HPDE6-E6E7 (cell line): Measurements from ENCODE around the gene NF2.

Experiments
- DNase-seq: peaks from one replicate; pipeline ENCODE4 v3.0.0; 2011; ENCODE audit warnings: missing footprints; ENCODE audit errors: extremely low spot score

Gene NF2

GRCh38 chr22:29631725-29632124, 28.3 kb downstream of the NF2 start:
- DNase-seq: no peak

- DNase-seq: no peak
Observed at GRCh38 chr22:29632672-29633071, 29.2 kb downstream of the NF2 start.

GRCh38 chr22:29633514-29634312, 30.3 kb downstream of the NF2 start:
- no peak for DNase-seq

DNA sequence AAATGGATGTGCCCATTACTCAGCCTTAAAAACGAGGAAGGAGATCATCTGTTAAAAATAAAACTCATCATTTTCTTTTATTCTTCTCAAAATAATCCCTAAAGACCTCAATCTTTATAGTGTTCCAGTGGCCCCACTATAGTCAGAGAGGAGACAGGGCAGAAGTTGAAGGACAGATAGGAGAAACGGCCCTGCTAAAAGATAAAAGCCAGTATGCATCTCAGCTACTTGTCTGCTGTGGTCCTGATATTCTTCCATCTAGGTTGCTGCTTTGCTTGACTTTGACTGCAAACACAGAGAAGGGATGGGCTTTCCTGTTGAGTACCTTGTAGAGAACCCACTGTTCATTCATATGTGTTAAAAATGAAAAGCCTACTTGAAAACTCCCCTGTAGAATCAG, 31.4 kb downstream of the NF2 start:
- DNase-seq: no peak

GRCh38 chr22:29635734-29636357, 32.4 kb downstream of the NF2 start:
- DNase-seq: peak; percentile 31

- no peak for DNase-seq
Observed at GRCh38 chr22:29636751-29637150, 33.3 kb downstream of the NF2 start.

GRCh38 chr22:29637181-29637580, 33.7 kb downstream of the NF2 start:
- no peak for DNase-seq

DNA sequence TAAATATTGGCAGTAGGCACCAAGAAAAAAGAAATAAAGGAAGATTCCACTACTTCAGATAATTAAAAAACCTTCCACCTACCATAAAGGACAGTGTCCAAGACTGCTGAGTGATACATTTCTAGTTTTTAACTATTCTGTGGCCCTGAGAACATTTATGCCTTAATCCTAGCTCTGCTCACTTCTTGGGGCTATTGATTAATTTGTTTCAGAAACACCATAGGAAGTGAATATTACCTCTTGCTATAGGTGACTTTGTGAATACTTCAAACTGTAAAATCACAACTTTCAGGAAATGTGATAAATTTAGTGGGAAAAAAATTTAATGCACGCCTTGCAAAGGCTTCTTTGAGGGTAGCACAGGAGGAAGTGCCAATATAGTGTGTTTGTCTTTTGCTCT, 35.2 kb downstream of the NF2 start:
- DNase-seq: no peak

GRCh38 chr22:29639096-29639495, 35.7 kb downstream of the NF2 start:
- DNase-seq: no peak

DNA sequence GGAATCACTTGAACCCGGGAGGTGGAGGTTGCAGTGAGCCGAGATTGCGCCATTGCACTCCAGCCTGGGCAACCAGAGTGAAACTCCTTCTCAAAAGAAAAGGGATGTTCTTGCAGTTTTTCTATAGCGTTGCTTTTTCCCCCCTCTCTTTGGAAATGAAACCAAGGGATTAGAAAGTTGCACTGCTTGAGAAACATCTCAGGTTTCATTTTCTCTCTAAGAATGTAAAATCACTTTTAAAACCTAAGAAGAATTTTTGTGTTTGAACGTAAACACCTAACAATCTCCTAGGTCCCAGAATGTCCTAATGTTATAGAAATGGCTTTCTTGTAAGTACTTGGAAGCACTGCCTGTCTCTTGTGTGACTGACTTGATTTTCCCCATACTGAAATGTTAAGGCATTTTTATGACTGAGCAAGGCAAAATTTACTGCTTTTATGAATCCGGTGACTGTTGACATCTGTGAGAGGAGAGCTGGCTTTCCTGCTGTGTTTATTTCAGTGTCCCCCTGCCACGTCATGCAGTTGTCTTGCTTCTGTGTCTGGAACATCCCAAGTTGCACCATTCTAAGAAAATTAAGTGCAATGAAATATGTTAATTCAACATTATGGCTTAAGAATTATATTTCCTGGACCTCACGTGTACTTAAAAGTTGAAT, 37.7 kb downstream of the NF2 start:
- no peak for DNase-seq

DNA sequence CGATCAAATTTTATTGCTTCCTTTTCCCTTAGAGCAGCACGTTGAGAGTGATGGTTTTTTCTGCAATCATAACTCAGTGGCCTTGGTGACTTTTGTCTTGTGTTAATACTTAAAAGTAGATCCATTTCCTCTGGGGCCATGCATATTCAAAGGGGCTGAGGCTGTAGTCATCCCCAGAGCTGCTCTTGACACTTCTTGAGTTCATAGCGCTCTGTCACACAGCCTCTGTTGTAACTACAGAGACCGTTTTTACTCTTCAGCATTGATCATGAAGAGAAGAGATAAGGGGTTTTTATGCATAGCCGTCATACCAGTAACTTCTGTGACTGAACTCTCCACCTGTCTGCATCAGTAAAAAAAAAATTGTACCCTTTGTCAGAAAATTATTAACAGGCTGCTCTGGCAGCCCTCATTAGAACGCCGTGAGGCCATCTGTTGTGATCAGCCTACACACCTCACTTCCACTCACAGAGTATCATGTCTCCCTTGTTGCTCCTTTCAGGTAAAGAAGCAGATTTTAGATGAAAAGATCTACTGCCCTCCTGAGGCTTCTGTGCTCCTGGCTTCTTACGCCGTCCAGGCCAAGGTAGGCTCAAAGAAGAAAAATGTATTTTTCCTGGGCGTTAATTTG, 38.4 kb downstream of the NF2 start:
- DNase-seq: no peak

DNA sequence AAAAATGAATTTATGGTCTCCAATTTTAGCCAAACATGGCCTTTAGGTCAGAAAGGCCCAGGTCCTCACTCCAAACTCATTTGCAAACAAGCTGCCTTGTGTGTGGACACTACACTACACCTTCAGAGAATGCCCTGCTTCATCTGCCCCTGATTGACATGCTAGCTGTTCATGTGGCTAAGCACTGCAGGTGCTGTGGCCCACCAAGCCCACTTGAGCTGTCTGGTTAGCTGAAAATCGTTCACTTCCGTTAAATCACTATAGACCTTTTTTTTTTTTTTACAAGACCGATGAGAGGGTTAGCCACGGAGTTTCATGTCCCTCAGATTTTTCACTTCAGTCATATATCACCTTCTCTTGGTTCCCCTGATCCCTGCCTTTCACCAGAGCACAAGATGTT, 39.3 kb downstream of the NF2 start:
- DNase-seq: no peak

- no peak for DNase-seq
Observed at GRCh38 chr22:29647954-29648737, 44.7 kb downstream of the NF2 start.

GRCh38 chr22:29650370-29650769, 46.9 kb downstream of the NF2 start:
- DNase-seq: no peak

DNA sequence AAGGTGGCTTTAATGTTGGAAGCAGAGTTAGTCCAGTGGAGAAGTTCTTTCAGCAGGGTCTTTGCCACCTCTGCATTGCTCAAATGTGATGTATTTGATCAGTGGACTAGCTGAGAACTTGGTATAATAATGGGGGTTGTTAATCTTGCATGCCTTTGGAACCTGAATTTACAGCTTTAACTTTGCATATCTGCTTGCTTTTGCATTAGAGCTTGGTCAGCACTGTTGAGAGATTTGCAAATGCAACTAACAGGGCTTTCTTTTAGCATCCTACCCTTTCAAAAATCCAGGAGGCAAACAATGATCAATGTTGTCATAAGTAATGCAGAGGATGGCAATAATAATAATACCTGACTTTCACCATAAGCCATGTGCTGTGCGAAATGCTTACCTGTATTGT, 48.2 kb downstream of the NF2 start:
- DNase-seq: no peak

GRCh38 chr22:29654420-29654819, 51.0 kb downstream of the NF2 start:
- DNase-seq: no peak

DNA sequence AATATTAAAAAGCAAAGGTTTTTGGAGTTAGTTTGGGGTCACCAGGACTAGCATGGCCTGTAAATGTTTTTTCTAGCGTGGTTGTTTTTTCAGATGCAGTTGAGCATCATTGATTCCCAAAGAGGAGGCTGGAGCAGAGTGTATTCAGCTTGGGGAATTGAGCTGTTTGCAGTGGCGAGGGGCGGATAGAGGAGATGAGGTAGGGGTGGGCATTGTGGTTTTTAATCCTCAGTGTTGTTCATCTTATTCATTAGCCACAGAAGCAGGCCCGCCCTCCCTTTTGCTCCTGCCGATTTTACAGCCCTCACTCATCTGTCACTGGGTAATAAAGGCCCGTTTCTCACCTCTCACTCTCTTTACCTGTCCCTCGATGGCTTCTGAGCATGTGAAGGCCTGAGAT, 51.4 kb downstream of the NF2 start:
- no peak for DNase-seq

DNA sequence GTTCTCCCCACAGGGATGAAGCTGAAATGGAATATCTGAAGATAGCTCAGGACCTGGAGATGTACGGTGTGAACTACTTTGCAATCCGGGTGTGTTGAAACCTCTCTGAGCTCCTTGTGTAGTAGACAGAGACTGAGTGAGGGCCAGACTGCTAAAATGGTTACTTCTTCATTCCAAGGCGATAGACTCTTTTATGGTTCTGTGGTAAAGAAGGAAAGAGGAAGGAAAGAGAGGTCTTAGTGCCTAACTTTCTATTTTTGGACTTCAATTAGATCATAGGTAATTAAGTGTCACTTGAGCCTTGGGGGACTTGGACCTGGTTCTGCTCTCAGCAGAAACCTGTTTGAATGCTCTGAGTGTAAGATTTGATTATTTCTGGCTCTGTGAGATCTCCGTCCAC, 54.7 kb downstream of the NF2 start:
- DNase-seq: no peak

- DNase-seq: no peak
Observed at GRCh38 chr22:29660021-29660420, 56.6 kb downstream of the NF2 start.

GRCh38 chr22:29661336-29661735, 57.9 kb downstream of the NF2 start:
- DNase-seq: peak; percentile 9

GRCh38 chr22:29663180-29663821, 59.9 kb downstream of the NF2 start:
- no peak for DNase-seq
